RWPE2 (cell line): ENCODE results near the gene LIFR.

Experiments
- ATAC-seq: fragments of 200-7000 bp; cut with Tn5 transposase; 3 replicates; pipeline ENCODE4 v1.9.1; 2021; ENCODE audit warnings: low read depth
- DNase-seq: peaks from one replicate; pipeline ENCODE4 v3.0.0-alpha.2; 2020; ENCODE audit warnings: low spot score
- H3K27ac ChIP-seq: fragments of 450-650 bp; 2 replicates; pipeline ENCODE4 v1.5.1; 2017; ENCODE audit warnings: mild to moderate bottlenecking; ENCODE audit not compliant: poor library complexity, severe bottlenecking
- H3K27me3 ChIP-seq: fragments of 250-450 bp; sonication (Bioruptor Pico); 2 replicates; pipeline ENCODE4 v1.5.1; 2021; ENCODE audit warnings: mild to moderate bottlenecking, moderate library complexity; ENCODE audit not compliant: insufficient read depth, poor library complexity, severe bottlenecking
- H3K36me3 ChIP-seq: fragments of 250-450 bp; sonication (Bioruptor Pico); 2 replicates; pipeline ENCODE4 v1.5.1; 2020; ENCODE audit warnings: low read depth, mild to moderate bottlenecking, moderate library complexity
- H3K4me1 ChIP-seq: fragments of 250-450 bp; sonication (Bioruptor Pico); 2 replicates; pipeline ENCODE4 v1.5.1; 2021; ENCODE audit warnings: mild to moderate bottlenecking, moderate library complexity; ENCODE audit not compliant: insufficient read depth, poor library complexity, severe bottlenecking
- H3K4me3 ChIP-seq: fragments of 250-450 bp; sonication (Bioruptor Pico); 2 replicates; pipeline ENCODE4 v1.5.1; 2021; ENCODE audit warnings: mild to moderate bottlenecking, moderate library complexity; ENCODE audit not compliant: severe bottlenecking
- H3K9me3 ChIP-seq: fragments of 250-450 bp; sonication (Bioruptor Pico); 2 replicates; pipeline ENCODE4 v1.5.1; 2021; ENCODE audit warnings: mild to moderate bottlenecking, moderate library complexity; ENCODE audit not compliant: severe bottlenecking
- CTCF ChIP-seq: fragments of 450-650 bp; IDR thresholded peaks from one replicate; pipeline ENCODE4 v1.5.1; 2017; ENCODE audit warnings: mild to moderate bottlenecking, moderate library complexity; ENCODE audit not compliant: poor library complexity, severe bottlenecking

Gene LIFR

GRCh38 chr5:38555354-38556087 is 925 bp downstream of the LIFR start:
- Histone ChIP-seq H3K36me3 (no peaks in the 10 kb centered on the region), H3K27me3 (peaks cover 6% of the 10 kb centered on the region), H3K27ac (no peak overlapping the region), H3K4me3 (peak overlapping the region; percentile 89), H3K9me3 (no peaks in the 10 kb centered on the region), H3K4me1 (peaks cover 11% of the 10 kb centered on the region)
- ATAC-seq: no peak
- no peak for DNase-seq
- no peak for TF ChIP-seq CTCF

GRCh38 chr5:38554861-38555260 is 1.6 kb downstream of the LIFR start:
- ATAC-seq: no peak
- H3K27me3 ChIP-seq: peaks cover 6% of the 10 kb centered on the region
- peaks cover 14% of the 10 kb centered on the region for H3K4me1 ChIP-seq
- no peaks in the 10 kb centered on the region for H3K36me3 ChIP-seq
- DNase-seq: no peak
- no peaks in the 10 kb centered on the region for H3K9me3 ChIP-seq
- no peak for TF ChIP-seq CTCF
- H3K4me3 ChIP-seq: no peak overlapping the region
- no peak overlapping the region for H3K27ac ChIP-seq

- peaks cover 18% of the 10 kb centered on the region for H3K4me1 ChIP-seq
- H3K27ac ChIP-seq: no peak overlapping the region
- H3K9me3 ChIP-seq: no peaks in the 10 kb centered on the region
- ATAC-seq (no peak), DNase-seq (no peak)
- H3K27me3 ChIP-seq: peaks cover 6% of the 10 kb centered on the region
- no peaks in the 10 kb centered on the region for H3K36me3 ChIP-seq
- no peak for TF ChIP-seq CTCF
- no peak overlapping the region for H3K4me3 ChIP-seq
Observed at GRCh38 chr5:38554403-38554802, 2.0 kb downstream of the LIFR start.

DNA sequence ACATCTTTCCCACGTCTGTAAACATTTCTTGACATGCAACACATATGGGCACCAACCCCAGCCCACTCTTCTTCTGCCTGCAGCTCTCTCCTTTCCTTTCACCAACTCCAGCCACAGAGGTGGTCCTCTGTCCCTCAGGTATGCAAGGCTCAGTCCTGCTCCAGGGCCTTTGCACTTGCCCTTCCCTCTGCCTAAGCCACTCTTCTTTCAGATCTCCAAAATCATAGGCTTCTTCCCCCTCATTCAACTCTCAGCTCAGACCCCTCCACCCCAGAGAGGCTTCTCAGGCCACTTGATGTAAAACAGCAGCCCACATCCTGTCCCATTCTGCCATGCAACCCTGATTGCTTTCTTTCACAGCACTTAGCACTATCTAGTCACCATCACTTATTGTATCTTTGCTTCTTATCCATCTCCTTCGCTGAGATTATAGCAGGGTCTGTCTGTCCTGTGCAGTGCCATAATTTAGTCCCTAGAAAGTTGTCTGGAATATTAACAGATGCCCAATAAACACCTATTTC is 3.4 kb downstream of the LIFR start:
- ATAC-seq: no peak
- no peak for DNase-seq
- Histone ChIP-seq H3K36me3 (no peaks in the 10 kb centered on the region), H3K9me3 (no peaks in the 10 kb centered on the region), H3K27ac (no peak overlapping the region), H3K27me3 (peaks cover 6% of the 10 kb centered on the region), H3K4me1 (peaks cover 21% of the 10 kb centered on the region), H3K4me3 (no peak overlapping the region)
- TF ChIP-seq CTCF: no peak
